HepG2 (cell line): Measurements from ENCODE around the gene CDHR5. TPM values are rescaled to one million over a fixed set of nuclear protein-coding genes. Genes with fewer than 3 reads are reported as not detected.

Experiments
- ATAC-seq: fragments of 200-7000 bp; cut with Tn5 transposase; 3 replicates; pipeline ENCODE4 v1.9.1; 2020; ENCODE audit warnings: mild to moderate bottlenecking, moderate library complexity
- BruUV-seq: library from RNA; stranded (reverse); fragments of 400-500 nt; replicated peaks from 2 replicates; lab custom pipeline; 2021; lab: Mats Ljungman, UMichigan
- CTCF ChIA-PET: fragments of 300-600 bp; formaldehyde crosslinking; extraction: SDS; loops from one replicate; lab custom pipeline; 2021; ENCODE audit warnings: low total read pairs, inconsistent platforms, low intra/inter-chr PET ratio; lab: Yijun Ruan, JAX
- POLR2A ChIA-PET: fragments of 350-600 bp; sonication (Branson Sonifier 250); formaldehyde crosslinking; loops from one replicate; lab custom pipeline; 2020; ENCODE audit warnings: antibody characterized with exemption, inconsistent platforms; lab: Yijun Ruan, JAX
- DNase-seq: peaks from one replicate; pipeline ENCODE4 v3.0.0-alpha.2; 2015; ENCODE audit warnings: low spot score
- FAIRE-seq: peaks from 3 replicates; lab custom pipeline; 2011; peaks lifted over from hg19 to GRCh38; lab: Jason Lieb, UNC
- H2AFZ ChIP-seq: one replicate; pipeline ENCODE4 v1.6.1; 2011; ENCODE audit warnings: low read length, inconsistent platforms
- H3K27ac ChIP-seq: fragments of 300-600 bp; 3 replicates; pipeline ENCODE4 v1.8.0; 2011; ENCODE audit warnings: mixed run types, mild to moderate bottlenecking, mixed read lengths, low read length, inconsistent platforms; ENCODE audit not compliant: insufficient read depth; ENCODE audit errors: extremely low read length
- H3K27me3 ChIP-seq, 2 experiments: fragments of 200-600 bp in 1 of 2; 2 replicates in 1 of 2; 3 replicates in 1 of 2; pipeline versions ENCODE4 v1.6.0 to v1.8.0; 2011; ENCODE audit warnings: low read length in 2 of 2, mild to moderate bottlenecking in 2 of 2, moderate library complexity in 2 of 2, inconsistent platforms in 1 of 2; ENCODE audit not compliant: insufficient read depth in 2 of 2, control insufficient read depth in 1 of 2
- H3K36me3 ChIP-seq, 2 experiments: fragments of 200-600 bp in 1 of 2; replicated peaks in 1 of 2; 2 replicates in 1 of 2; 3 replicates in 1 of 2; pipeline versions ENCODE4 v1.5.1 to v1.8.0; 2011; ENCODE audit warnings: low read length in 2 of 2, inconsistent platforms in 1 of 2; ENCODE audit not compliant: insufficient read depth in 2 of 2, control insufficient read depth in 1 of 2
- H3K4me1 ChIP-seq: 2 replicates; pipeline ENCODE4 v1.5.1; 2012; ENCODE audit warnings: low read length, inconsistent platforms; ENCODE audit not compliant: insufficient read depth
- H3K4me2 ChIP-seq: 2 replicates; pipeline ENCODE4 v1.6.0; 2011; ENCODE audit warnings: low read depth, low read length, inconsistent platforms
- H3K4me3 ChIP-seq, 3 experiments: fragments of 200-600 bp in 1 of 3; sonication (generic), shearing (Covaris generic) in 1 of 3; replicated peaks in 1 of 3; 2 replicates each; pipeline ENCODE4 v1.5.1; 2011 to 2016; ENCODE audit warnings: low read length in 3 of 3, inconsistent platforms in 2 of 3, low read depth in 2 of 3, mild to moderate bottlenecking in 2 of 3, control low read depth in 1 of 3, mixed read lengths in 1 of 3; ENCODE audit not compliant: insufficient read depth in 1 of 3
- H3K79me2 ChIP-seq: one replicate; pipeline ENCODE4 v1.6.1; 2011; ENCODE audit warnings: low read length, inconsistent platforms; ENCODE audit not compliant: insufficient read depth
- H3K9ac ChIP-seq: 2 replicates; pipeline ENCODE4 v1.6.0; 2011; ENCODE audit warnings: mild to moderate bottlenecking, low read depth, low read length, inconsistent platforms; ENCODE audit not compliant: insufficient read depth
- H3K9me3 ChIP-seq: 2 replicates; pipeline ENCODE4 v1.5.1; 2012; ENCODE audit warnings: mild to moderate bottlenecking, low read length
- H4K20me1 ChIP-seq: 2 replicates; pipeline ENCODE4 v1.6.0; 2011; ENCODE audit warnings: inconsistent platforms, mild to moderate bottlenecking, low read length, moderate library complexity; ENCODE audit not compliant: insufficient read depth
- BHLHE40 ChIP-seq: IDR thresholded peaks from 2 replicates; pipeline ENCODE4 v1.6.1; 2011; ENCODE audit warnings: low read length, improper control_type of control experiment
- DNMT3B ChIP-seq: conservative IDR thresholded peaks from 2 replicates; pipeline ENCODE4 v1.6.1; 2016; ENCODE audit warnings: missing biosample characterization, control low read depth
- EP300 ChIP-seq, 3 experiments: sonication (generic) in 1 of 3; formaldehyde crosslinking in 1 of 3; IDR thresholded peaks; 2 replicates each; pipeline versions ENCODE4 v1.5.1 to v1.6.1; 2011 to 2020; ENCODE audit warnings: low read depth in 2 of 3, low read length in 2 of 3, borderline replicate concordance in 1 of 3, improper control_type of control experiment in 1 of 3, mild to moderate bottlenecking in 1 of 3, missing genetic modification reagents in 1 of 3, moderate library complexity in 1 of 3
- IKZF4 ChIP-seq: sonication (generic); formaldehyde crosslinking; IDR thresholded peaks from 2 replicates; pipeline ENCODE4 v1.5.1; 2020; ENCODE audit warnings: borderline replicate concordance, mild to moderate bottlenecking, low read depth, missing genetic modification reagents; ENCODE audit errors: not compliant biosample characterization
- MAX ChIP-seq: IDR thresholded peaks from 2 replicates; pipeline ENCODE4 v1.6.1; 2012; ENCODE audit warnings: inconsistent platforms
- PRDM4 ChIP-seq: sonication (generic); formaldehyde crosslinking; IDR thresholded peaks from 2 replicates; pipeline ENCODE4 v1.9.0; 2021; ENCODE audit warnings: missing genetic modification reagents, borderline replicate concordance
- SALL2 ChIP-seq: sonication (generic); formaldehyde crosslinking; IDR thresholded peaks from 2 replicates; pipeline ENCODE4 v1.8.1; 2023; ENCODE audit warnings: mild to moderate bottlenecking, missing genetic modification reagents, inconsistent platforms
- SAP130 ChIP-seq: IDR thresholded peaks from 2 replicates; pipeline ENCODE4 v1.6.1; 2016; ENCODE audit warnings: low read depth
- ZBTB34 ChIP-seq: sonication (generic); formaldehyde crosslinking; IDR thresholded peaks from 2 replicates; pipeline ENCODE4 v1.8.0; 2022; ENCODE audit warnings: mild to moderate bottlenecking, missing genetic modification reagents
- ZMYM2 ChIP-seq: sonication (generic); formaldehyde crosslinking; IDR thresholded peaks from 2 replicates; pipeline ENCODE4 v1.8.0; 2022; ENCODE audit warnings: mild to moderate bottlenecking, missing genetic modification reagents
- ZNF609 ChIP-seq: sonication (generic); formaldehyde crosslinking; IDR thresholded peaks from 2 replicates; pipeline ENCODE4 v1.4.0; 2020; ENCODE audit warnings: mild to moderate bottlenecking, missing genetic modification reagents, borderline replicate concordance
- WGBS: methylation state at CpG from one replicate; pipeline ENCODE4 v1.1.6; 2017; ENCODE audit warnings: low lambda C conversion rate; 5-methylcytosine and 5-hydroxymethylcytosine counted together
- in situ Hi-C: cut with HindIII; loops from 2 replicates; pipeline ENCODE4 v1.10.0; 2017; ENCODE audit warnings: low pct_unique_long_range_greater_than_20kb; ENCODE audit not compliant: extremely low pct_ligation_motif_present
- intact Hi-C: fragments of 100-400 bp; cut with micrococcal nuclease; formaldehyde crosslinking; loops from one replicate; pipeline ENCODE4 v1.10.0; 2022; ENCODE audit not compliant: unreplicated experiment
- polyA plus RNA-seq, 8 experiments: library from polyadenylated mRNA; depleted of rRNA in 3 of 8; stranded (reverse) in 7 of 8; unstranded in 1 of 8; fragments of >200 nt; fragmentation: Illumina TruSeq in 4 of 8; extraction: Trizol in 4 of 8; gene quantifications; 2 replicates each; pipeline versions ENCODE4 v1.2.1 to v1.2.3, GENCODE V29; 2011 to 2016; ENCODE audit warnings: low read depth in 4 of 8, missing spikeins in 1 of 8, mixed read lengths in 1 of 8; ENCODE audit not compliant: insufficient read depth in 1 of 8
- total RNA-seq, 5 experiments: library from RNA; depleted of rRNA; stranded (reverse); fragments of >200 nt; fragmentation: Illumina TruSeq; extraction: Trizol; gene quantifications; 2 replicates each; pipeline ENCODE4 v1.2.3, GENCODE V29; 2016; ENCODE audit warnings: low read depth in 1 of 5

CDHR5 gene
- total and polyA plus RNA-seq, 2 of the 13 experiments (the other 11 are each of a cell fraction or from before 2014, with no cell fraction given): 0.46 to 0.71 TPM

- Histone ChIP-seq H3K9ac (no peak overlapping the region), H4K20me1 (peaks cover 15% of the 10 kb centered on the region), H3K27ac (no peak overlapping the region), H3K4me3 (no peak overlapping the region; a peak in 1 of 6 replicates), H3K4me2 (peak overlapping the region; percentile 63), H3K36me3 (peaks cover 0 to 1% of the 10 kb centered on the region in 2 experiments; a peak in 1 of 5 replicates), H3K4me1 (peaks cover 55% of the 10 kb centered on the region), H3K9me3 (no peaks in the 10 kb centered on the region), H3K27me3 (no peaks in the 10 kb centered on the region; a peak in 2 of 5 replicates), H3K79me2 (peaks cover 15% of the 10 kb centered on the region), H2AFZ (no peak overlapping the region)
- BruUV-seq: no TSS peak
- CTCF ChIA-PET: no interaction called here
- WGBS: 21% methylated on average over 7 of the region's 16 CpGs
- intact Hi-C loops (no loop called here), in situ Hi-C loops (no loop called here)
- ATAC-seq: no peak; the same call in 2 of the 3 replicates
- POLR2A ChIA-PET: interaction anchor here (0.6 kb wide), 1 partner anchor 26 kb away, joined by 5 read pairs; no protein-coding TSS in a partner anchor
- DNase-seq: peak; percentile 42
- FAIRE-seq: no peak
- no peak for TF ChIP-seq ZNF609 (CRISPR knock-in tag)
- no peak for TF ChIP-seq PRDM4 (CRISPR knock-in tag)
- TF ChIP-seq BHLHE40: peak; percentile 58; the same call in 1 of the 2 replicates
- 0 out of 2 replicates have a peak, but pooled peaks have one; percentile 29 for TF ChIP-seq SAP130
- TF ChIP-seq SALL2 (CRISPR knock-in tag): no peak
- no peak for TF ChIP-seq DNMT3B (CRISPR knock-in tag)
- TF ChIP-seq ZMYM2 (CRISPR knock-in tag): no peak
- no peak for TF ChIP-seq EP300 (IDR thresholded peaks at IDR 0.05; ENCODE audit: low read depth in 2 of 2, low read length in 2 of 2)
- 0 out of 2 replicates have a peak, but pooled peaks have one; percentile 35 for TF ChIP-seq EP300 (CRISPR knock-in tag; IDR thresholded peaks at IDR 0.05; ENCODE audit: borderline replicate concordance)
- peak; percentile 76 for TF ChIP-seq MAX
- no peak for TF ChIP-seq ZBTB34 (CRISPR knock-in tag)
- no peak for TF ChIP-seq IKZF4 (CRISPR knock-in tag)
These were observed 51.5 kb downstream of the CDHR5 start for GRCh38 chr11:573146-573759.
